Measurements from ENCODE around the gene MRI1. TPM values are rescaled to one million over a fixed set of nuclear protein-coding genes. Genes with fewer than 3 reads are reported as not detected.
A peak's percentile ranks its signal among the peaks of the same experiment; 100 is the strongest.

The MRI1 gene
- total RNA-seq, 1 donor from 2014 or later, result 32.6 TPM

- H3K4me3 ChIP-seq, result no peak overlapping the region
- H3K27me3 ChIP-seq, result no peaks in the 10 kb centered on the region
- no peak for TF ChIP-seq CTCF (IDR thresholded peaks at IDR 0.05)
- H3K4me1 ChIP-seq, result no peaks in the 10 kb centered on the region
- no peak for DNase-seq
- H3K9me3 ChIP-seq, result no peaks in the 10 kb centered on the region
- H3K27ac ChIP-seq, result no peak overlapping the region
- intact Hi-C loops (cut with DNase I), result no loop called here
- no peak for ATAC-seq
- peaks cover 27% of the 10 kb centered on the region for H3K36me3 ChIP-seq
These were observed 48.8 kb downstream of the MRI1 start for GRCh38 chr19:13813147-13813546.

- intact Hi-C loops (cut with DNase I), result no loop called here
- DNase-seq, result no peak
- H3K36me3 ChIP-seq, result peaks cover 15% of the 10 kb centered on the region
These were observed 50.2 kb downstream of the MRI1 start for GRCh38 chr19:13814550-13814949.

DNA sequence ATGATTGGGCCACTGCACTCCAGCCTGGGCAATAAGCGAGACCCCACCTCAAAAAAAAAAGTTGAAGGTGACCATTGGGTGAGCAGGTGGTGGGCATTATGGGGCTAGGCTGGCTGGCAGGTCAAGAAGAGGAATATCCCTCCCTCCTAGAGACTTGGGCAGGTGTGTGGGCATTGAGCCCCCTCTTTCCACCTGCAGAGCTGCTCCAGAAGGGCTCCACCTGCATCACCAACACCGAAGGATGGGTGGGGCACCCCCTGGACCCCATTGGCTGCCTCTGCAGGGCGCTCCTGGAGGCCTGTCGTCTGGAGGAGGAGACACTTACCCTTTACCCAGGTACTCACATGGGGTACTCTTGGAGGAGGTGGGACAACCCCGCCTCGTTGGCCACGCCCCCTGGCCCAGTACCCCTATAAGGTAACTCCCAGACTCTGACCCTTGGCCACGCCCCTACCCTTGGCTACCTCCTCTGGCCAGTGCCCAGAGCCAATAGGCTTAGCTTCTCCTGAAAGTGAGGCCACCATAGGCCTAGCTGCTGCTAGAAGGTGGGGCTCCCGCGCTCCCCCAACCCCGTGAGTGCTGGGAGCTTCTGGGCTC, 52.8 kb downstream of the MRI1 start:
- DNase-seq (peak; percentile 84), ATAC-seq (peak; percentile 74)
- Histone ChIP-seq H3K9me3 (no peaks in the 10 kb centered on the region), H3K4me1 (no peaks in the 10 kb centered on the region), H3K4me3 (peak overlapping the region; percentile 33), H3K36me3 (peaks cover 21% of the 10 kb centered on the region), H3K27me3 (no peaks in the 10 kb centered on the region), H3K27ac (no peak overlapping the region)
- intact Hi-C loops (cut with DNase I), result no loop called here
- TF ChIP-seq CTCF (IDR thresholded peaks at IDR 0.05), result no peak

More at GRCh38 chr19:13814550-13814949, 50.2 kb downstream of the MRI1 start:
- Histone ChIP-seq H3K27ac (no peak overlapping the region), H3K9me3 (no peaks in the 10 kb centered on the region), H3K4me3 (no peak overlapping the region), H3K4me1 (no peaks in the 10 kb centered on the region), H3K27me3 (no peaks in the 10 kb centered on the region)
- no peak for TF ChIP-seq CTCF (IDR thresholded peaks at IDR 0.05)
- no peak for ATAC-seq

DNA sequence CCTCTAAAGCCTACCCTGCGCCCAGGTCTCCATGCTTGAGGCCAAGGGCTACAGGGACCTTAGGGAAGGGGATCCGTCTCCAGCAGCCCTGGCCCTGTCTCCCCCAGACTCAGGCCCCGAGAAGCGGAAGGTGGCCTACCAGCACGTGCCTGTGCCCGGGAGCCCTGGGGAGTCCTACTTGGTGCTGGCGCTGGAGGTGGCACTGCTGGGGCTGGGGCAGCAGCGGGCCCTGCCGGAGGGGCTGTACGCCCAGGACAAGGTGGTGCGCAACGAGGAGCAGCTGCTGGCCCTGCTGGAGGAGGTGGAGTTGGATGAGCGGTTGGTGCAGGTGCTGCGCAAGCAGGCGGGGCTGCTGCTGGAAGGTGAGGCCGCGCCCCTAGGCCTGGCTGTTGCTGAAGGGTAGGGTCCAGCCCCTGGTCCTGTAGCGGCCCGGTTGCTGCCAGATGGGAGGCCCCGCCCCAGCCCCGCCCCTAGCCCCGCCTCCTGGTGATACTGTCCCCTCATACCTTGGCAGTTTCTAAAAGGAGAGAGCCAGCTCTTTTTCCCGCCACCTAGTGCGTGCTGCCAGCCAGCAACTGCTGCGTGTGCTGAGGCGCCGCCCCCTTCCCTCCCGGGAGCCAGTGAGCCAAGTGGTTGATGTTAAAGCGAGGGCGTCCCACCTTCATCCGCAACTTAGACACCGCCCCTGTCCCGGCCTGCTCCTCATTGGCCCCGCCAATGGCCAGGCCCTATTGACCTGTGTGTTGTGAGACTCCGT, 53.5 kb downstream of the MRI1 start:
- intact Hi-C loops (cut with DNase I), result no loop called here
- Histone ChIP-seq H3K4me1 (no peaks in the 10 kb centered on the region), H3K4me3 (peak overlapping the region; percentile 33), H3K27ac (no peak overlapping the region), H3K9me3 (no peaks in the 10 kb centered on the region), H3K27me3 (no peaks in the 10 kb centered on the region), H3K36me3 (peaks cover 19% of the 10 kb centered on the region)
- TF ChIP-seq CTCF (IDR thresholded peaks at IDR 0.05), result no peak
- ATAC-seq, result peak; percentile 92
- peak; percentile 91 for DNase-seq

DNA sequence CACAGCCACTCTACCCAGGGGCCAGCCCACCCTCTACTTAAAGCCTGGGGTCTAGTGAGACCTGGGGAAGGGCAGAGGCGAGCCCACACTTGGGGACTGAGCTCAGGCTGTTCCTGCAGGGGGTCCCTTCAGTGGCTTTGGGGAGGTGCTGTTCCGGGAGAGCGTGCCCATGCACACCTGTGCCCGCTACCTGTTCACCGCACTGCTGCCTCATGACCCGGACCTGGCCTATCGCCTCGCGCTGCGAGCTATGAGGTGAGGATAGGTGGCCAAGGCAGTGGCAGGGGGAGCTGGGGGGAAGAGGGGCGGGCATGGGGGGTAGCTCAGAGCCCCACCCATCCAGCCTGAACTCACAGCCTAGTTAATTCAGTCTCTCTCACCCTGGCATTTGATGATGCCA, 54.9 kb downstream of the MRI1 start:
- no peaks in the 10 kb centered on the region for H3K9me3 ChIP-seq
- DNase-seq (no peak), ATAC-seq (no peak)
- no peak for TF ChIP-seq CTCF (IDR thresholded peaks at IDR 0.05)
- no peak overlapping the region for H3K4me3 ChIP-seq
- H3K36me3 ChIP-seq, result peaks cover 13% of the 10 kb centered on the region
- H3K27me3 ChIP-seq, result no peaks in the 10 kb centered on the region
- intact Hi-C loops (cut with DNase I), result no loop called here
- H3K4me1 ChIP-seq, result no peaks in the 10 kb centered on the region
- no peak overlapping the region for H3K27ac ChIP-seq

Measured in upper lobe of right lung (tissue), 1 donor.